Mesothelial cell of epicardium (in vitro differentiated cells): ENCODE data around the gene ALDH3A1. TPM values are rescaled to one million over a fixed set of nuclear protein-coding genes. Genes with fewer than 3 reads are reported as not detected.

ENCODE experiments used
- DNase-seq, 2 experiments: peaks; one replicate each; pipeline ENCODE4 v3.0.0; 2021; ENCODE audit warnings: low spot score in 2 of 2; ENCODE audit not compliant: unreplicated experiment in 2 of 2
- H3K27ac Mint-ChIP-seq: 2 replicates; pipeline ENCODE4 v1.8.0; 2021; ENCODE audit warnings: mixed read lengths
- H3K27me3 Mint-ChIP-seq: 2 replicates; pipeline ENCODE4 v1.8.0; 2021; ENCODE audit warnings: low read depth, mixed read lengths
- H3K36me3 Mint-ChIP-seq: 2 replicates; pipeline ENCODE4 v1.8.0; 2021; ENCODE audit warnings: mixed read lengths
- H3K4me1 Mint-ChIP-seq: 2 replicates; pipeline ENCODE4 v1.8.0; 2021; ENCODE audit warnings: mixed read lengths
- H3K4me3 Mint-ChIP-seq: 2 replicates; pipeline ENCODE4 v1.8.0; 2021; ENCODE audit warnings: mild to moderate bottlenecking, moderate library complexity, mixed read lengths
- H3K9me3 Mint-ChIP-seq: 2 replicates; pipeline ENCODE4 v1.8.0; 2021; ENCODE audit warnings: mixed read lengths
- total RNA-seq: library from RNA; stranded (reverse); gene quantifications from 3 replicates; pipeline ENCODE4 v1.2.1, GENCODE V29; 2021
- TF ChIP-seq, protein P1 (sequence below): fragments of 200-600 bp; sonication (generic); IDR thresholded peaks from one replicate; pipeline ENCODE4 v1.5.0; 2021; ENCODE audit warnings: antibody characterized with exemption; ENCODE audit not compliant: unreplicated experiment

The ALDH3A1 gene
- total RNA-seq, 1 donor from 2014 or later, result 0.69 TPM

DNA sequence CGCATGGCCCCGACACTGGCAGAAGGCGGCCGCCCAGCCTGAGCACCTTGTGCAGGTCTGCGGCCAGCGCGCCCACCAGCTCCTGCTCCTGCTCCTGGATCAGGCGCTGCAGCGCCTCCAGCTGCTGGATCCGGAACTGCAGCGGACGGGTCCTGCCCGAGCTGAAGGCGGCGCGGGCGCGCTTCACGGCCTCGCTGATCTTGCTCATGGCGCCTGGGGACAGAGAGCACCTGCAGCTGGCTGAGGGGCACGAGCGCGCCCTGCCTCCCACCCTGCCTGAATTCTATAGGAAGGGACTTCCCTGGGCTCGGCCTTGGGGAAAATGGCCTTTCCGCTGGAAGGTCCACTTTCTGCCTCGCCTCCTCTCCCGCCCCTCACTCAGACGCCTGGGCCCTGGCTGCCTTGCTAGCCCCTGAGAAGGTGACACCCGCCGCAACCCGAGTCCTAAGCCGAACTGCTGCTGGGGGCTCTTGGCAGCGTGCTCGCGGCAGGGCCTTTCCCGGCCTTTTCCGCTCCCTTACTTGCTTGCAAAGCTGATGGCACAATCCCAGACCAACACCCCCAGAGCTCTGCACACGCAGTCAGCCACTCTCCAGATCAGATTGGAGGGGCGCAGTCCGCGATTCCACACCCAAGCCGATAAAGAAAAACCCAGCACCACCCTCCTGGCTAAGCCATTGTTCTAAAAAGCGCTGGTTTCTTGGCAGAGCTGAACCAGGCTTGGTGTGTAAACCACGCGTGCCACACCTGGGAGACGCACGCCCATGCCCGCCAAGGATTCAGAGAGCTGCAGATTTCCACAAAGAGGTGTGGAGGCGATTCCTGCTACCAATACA is 3.0 kb downstream of the ALDH3A1 start:
- Mint-ChIP-seq H3K4me1 (peaks cover 2% of the 10 kb centered on the region), H3K4me3 (peak overlapping the region; percentile 63), H3K9me3 (no peaks in the 10 kb centered on the region), H3K36me3 (no peaks in the 10 kb centered on the region), H3K27me3 (no peaks in the 10 kb centered on the region), H3K27ac (no peak overlapping the region)
- TF ChIP-seq, protein P1, sequence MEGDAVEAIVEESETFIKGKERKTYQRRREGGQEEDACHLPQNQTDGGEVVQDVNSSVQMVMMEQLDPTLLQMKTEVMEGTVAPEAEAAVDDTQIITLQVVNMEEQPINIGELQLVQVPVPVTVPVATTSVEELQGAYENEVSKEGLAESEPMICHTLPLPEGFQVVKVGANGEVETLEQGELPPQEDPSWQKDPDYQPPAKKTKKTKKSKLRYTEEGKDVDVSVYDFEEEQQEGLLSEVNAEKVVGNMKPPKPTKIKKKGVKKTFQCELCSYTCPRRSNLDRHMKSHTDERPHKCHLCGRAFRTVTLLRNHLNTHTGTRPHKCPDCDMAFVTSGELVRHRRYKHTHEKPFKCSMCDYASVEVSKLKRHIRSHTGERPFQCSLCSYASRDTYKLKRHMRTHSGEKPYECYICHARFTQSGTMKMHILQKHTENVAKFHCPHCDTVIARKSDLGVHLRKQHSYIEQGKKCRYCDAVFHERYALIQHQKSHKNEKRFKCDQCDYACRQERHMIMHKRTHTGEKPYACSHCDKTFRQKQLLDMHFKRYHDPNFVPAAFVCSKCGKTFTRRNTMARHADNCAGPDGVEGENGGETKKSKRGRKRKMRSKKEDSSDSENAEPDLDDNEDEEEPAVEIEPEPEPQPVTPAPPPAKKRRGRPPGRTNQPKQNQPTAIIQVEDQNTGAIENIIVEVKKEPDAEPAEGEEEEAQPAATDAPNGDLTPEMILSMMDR, result peak; percentile 97
- peak; percentile 78 to 97 for DNase-seq

DNA sequence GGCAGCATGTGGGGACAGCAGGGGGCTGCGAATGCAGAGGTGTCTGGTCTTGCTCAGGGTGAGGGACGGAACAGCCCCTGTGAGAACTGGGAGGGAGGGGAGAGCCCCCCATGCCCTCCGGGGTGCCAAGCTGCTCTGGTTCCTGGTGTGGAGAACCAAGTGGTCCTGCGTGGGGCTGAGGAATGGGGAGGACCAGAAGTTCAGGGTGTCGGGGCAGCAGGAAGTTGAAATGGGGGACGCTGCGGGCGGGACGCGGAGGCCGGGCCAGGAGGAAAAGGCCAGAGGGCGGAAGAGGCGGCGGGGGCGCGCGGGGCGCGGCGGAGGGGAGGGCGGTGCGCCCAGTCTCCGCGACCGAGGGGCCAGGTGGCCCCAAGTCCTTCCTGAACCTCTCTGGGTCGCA is 3.6 kb downstream of the ALDH3A1 start:
- Mint-ChIP-seq H3K4me3 (peak overlapping the region; percentile 77), H3K9me3 (no peaks in the 10 kb centered on the region), H3K27me3 (no peaks in the 10 kb centered on the region), H3K4me1 (peaks cover 2% of the 10 kb centered on the region), H3K27ac (no peak overlapping the region), H3K36me3 (no peaks in the 10 kb centered on the region)
- no peak for DNase-seq
- TF ChIP-seq, protein P1, result no peak

DNA sequence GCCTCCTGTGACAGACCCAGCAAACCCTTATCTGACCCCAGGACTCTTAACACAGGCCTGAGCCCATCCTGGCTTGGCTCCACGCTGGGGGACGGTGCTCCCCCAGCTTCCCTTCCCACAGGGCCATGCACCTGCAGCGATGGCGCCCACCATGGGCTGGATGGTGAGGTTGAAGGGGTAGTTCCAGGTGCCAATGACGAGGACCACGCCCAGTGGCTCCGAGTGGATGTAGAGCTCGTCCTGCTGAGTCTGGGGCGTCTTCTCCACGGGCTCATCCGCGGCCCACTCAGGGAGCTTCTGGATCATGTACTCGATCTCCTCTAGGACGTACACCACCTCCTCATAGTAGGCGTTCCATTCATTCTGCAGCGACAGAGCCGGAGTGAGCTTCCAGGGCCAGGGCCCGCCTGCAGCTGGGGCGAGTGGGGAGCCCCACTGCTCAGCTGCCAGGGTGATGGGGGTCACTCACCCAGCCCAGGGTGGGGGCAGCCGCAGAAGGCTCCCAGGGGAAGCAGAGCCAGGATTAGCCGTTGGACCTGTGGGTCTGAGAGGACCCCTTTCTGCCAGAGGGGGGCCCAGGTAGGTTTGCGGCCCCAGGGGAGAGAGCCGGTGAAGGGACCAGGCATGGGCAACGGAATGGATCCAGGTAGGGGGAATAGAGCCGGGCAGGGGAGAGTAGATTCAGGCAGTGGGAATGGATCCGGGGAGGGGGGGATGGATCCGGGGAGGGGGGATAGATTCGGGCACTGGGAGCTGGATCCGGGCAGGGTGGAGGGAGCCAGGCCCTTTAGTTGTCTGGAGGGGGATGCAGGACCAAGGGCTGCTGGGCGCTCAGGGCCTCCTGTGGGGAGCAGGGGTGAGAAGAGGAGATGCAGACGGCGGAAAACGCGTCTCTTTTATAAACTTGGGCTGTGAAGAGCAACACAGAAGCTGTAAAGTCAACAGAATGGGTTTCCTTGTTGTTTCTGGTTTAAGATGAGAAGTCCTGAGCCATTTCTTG is 4.7 kb downstream of the ALDH3A1 start:
- no peak overlapping the region for H3K27ac Mint-ChIP-seq
- DNase-seq, result no peak
- H3K9me3 Mint-ChIP-seq, result no peaks in the 10 kb centered on the region
- peaks cover 2% of the 10 kb centered on the region for H3K4me1 Mint-ChIP-seq
- H3K4me3 Mint-ChIP-seq, result peak overlapping the region; percentile 47
- TF ChIP-seq, protein P1, result no peak
- H3K27me3 Mint-ChIP-seq, result no peaks in the 10 kb centered on the region
- no peaks in the 10 kb centered on the region for H3K36me3 Mint-ChIP-seq

DNA sequence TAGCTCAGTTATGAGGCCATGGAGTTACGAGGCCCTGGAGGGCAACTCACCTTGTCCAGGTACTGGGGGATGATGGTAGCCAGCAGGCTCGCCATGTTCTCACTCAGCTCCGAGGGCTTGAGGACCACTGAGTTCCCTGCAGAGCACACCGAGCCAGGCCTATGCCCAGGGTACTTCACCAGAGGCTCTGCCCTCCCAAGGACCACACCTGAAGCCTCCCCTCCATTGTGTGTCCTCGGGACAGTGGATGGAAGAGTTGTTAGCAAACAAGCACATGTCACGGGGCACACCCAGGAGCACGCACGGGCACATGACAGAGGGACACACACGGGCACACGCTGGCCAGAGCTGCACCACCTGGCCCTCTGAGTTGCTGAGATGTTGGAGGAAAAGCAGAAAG is 5.6 kb downstream of the ALDH3A1 start:
- Mint-ChIP-seq H3K27ac (no peak overlapping the region), H3K27me3 (no peaks in the 10 kb centered on the region), H3K4me3 (peak overlapping the region; percentile 48), H3K36me3 (no peaks in the 10 kb centered on the region), H3K9me3 (no peaks in the 10 kb centered on the region), H3K4me1 (peaks cover 2% of the 10 kb centered on the region)
- no peak for DNase-seq
- TF ChIP-seq, protein P1, result no peak

DNA sequence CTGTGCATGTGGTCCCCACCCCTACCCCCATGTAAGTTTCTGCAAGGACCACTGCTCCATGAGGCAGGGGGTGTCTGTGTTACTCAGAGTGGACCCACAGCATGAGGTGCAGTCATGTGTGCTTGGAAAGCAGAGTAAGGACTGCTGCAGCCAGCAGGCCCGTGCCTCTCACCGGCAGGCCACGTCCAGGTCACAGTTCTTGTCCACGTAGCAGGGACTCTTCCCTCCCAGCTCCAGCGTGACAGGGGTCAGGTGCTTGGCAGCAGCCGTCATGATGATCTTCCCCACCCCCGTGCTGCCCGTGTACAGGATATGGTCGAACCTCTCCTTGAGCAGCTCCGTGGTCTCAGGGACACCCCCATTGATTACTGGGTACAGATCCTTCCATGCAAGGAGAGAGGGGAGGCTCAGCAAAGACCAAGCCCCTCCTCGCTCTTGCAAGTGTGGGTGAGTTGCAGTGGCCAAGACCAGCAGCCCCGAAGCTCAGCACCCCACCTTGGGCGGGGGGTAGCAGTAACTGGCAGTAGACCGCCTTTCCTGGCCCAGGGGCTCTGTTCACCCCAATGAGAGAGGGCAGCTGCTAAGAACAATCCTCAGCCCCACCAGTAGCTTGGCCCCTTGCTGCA is 6.2 kb downstream of the ALDH3A1 start:
- DNase-seq, result no peak
- no peaks in the 10 kb centered on the region for H3K27me3 Mint-ChIP-seq
- H3K36me3 Mint-ChIP-seq, result no peaks in the 10 kb centered on the region
- no peaks in the 10 kb centered on the region for H3K9me3 Mint-ChIP-seq
- TF ChIP-seq, protein P1, result no peak
- H3K4me1 Mint-ChIP-seq, result peaks cover 2% of the 10 kb centered on the region
- H3K4me3 Mint-ChIP-seq, result no peak overlapping the region
- no peak overlapping the region for H3K27ac Mint-ChIP-seq
